ENCODE data around the gene PTX4.

The PTX4 gene, protein sequence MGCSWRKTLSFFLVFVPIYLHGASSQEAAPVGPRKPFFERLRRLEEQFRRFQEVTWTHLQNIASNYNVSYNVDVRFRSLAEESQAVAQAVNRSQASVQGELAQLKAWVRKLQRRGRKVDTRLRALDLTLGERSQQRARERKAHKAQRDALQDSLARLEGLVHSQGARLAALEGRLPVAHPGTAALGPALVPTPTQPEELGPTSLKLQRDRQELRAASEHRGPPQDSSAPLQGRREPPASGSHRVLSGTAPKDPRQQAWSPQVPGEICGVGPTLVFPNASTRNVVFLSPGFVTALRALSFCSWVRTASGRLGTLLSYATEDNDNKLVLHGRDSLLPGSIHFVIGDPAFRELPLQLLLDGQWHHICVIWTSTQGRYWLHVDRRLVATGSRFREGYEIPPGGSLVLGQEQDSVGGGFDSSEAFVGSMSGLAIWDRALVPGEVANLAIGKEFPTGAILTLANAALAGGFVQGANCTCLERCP

GRCh38 chr16:1488619-1489018 lies at the start of gene PTX4:
Gene PTX4, minus strand, starts transcription at chr16:1488944. Its CDS starts 35 bp downstream, at chr16:1488909.
- DNase-seq, result no peak

- no peak for DNase-seq
These were observed 49.1 kb upstream of the PTX4 start for GRCh38 chr16:1537763-1538289.

- no peak for DNase-seq
These were observed 48.4 kb upstream of the PTX4 start for GRCh38 chr16:1537138-1537577.

DNA sequence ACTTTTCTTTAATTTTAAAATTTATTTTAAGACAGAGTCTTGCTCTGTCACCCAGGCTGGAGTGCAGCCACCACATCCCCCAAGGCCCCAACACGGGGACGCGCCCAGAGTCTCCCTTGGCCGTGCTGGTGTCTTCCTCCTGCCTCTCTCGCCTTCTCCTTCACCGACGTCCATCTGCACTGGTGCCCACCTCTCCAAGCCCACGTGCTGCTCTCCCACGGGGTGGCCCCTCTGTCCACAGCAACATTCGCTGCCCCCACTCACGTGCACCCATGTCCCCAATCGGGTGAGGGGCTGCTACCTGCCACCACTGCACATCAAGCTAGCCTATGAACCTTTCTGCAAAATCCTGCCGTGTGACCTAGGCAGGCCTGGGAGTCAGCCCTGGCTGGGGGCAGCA lies 47.9 kb upstream of the PTX4 start:
- no peak for DNase-seq

DNA sequence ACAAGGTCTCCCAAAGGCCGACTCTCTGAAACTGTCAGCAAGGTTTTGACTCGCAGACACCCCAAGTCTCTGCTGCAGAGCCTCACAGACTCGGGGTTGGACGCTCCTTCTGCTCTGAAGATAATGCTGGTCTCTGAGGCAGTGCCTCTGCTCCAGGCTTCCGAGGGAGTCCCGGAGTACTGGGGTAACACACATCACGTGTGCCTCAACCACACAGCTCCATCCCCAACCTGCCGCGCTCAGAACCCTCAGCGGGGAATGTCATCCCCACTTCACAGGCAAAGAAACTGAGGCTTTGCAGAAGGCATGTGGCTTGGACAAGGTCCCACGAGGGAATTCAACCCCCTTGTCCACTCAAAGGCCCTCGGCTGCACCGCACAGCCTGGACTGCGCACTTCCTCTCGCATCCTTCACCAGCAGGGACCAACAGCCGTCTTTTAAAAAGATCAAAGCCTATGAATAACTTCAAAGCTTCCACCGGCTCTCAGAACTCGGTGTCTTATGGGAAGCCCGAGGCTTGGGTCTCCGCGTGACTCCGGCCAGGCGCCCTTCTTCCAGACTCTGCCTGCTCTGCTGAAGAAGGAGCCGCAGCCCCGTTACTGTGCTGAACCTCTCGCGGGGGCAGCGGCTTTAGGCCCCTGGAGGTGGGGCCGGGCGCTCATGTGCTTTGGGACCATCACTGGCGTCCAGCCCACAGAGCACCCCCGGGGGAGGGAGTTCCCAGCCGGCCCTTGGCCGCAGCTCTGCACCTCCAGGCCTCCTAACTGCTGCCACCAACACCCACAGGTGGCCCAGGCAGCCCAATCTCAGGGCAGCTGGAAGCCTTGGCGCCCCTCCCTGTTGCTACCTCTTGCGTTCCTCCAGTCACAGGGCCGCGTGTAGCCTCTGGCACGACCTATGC lies 46.9 kb upstream of the PTX4 start:
- no peak for DNase-seq

- no peak for DNase-seq
These were observed 45.6 kb upstream of the PTX4 start for GRCh38 chr16:1534021-1535020.

DNA sequence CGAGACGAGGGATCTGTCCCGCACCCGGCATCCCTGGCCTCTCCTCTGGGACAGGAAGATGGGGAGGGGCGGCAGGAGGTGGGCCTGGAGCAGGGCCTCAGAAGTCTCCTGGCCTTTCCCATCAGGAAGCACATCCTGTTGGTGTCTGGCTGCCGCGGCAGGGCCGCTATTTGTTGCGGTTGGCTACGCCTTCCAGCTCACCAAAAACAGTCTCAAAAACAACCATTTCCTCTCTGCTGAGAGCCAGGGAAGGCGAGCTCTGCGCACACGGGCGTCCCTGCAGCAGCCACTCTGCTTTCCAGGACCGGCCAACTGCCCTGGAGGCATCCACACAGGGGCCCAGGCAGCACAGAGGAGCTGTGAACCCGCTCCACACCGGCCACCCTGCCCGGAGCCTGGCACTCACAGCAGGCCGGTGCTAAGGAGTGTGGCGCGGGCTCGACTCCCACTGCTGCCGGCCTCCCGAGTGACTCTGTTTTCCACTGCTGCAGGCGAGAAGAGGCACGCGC lies 44.8 kb upstream of the PTX4 start, which contains the start of gene TMEM204:
Gene TMEM204 (plus strand): TSS at position 224 of the 509 bp plus-strand sequence. CDS start 610 bp downstream, outside the sequence.
- no peak for DNase-seq

DNA sequence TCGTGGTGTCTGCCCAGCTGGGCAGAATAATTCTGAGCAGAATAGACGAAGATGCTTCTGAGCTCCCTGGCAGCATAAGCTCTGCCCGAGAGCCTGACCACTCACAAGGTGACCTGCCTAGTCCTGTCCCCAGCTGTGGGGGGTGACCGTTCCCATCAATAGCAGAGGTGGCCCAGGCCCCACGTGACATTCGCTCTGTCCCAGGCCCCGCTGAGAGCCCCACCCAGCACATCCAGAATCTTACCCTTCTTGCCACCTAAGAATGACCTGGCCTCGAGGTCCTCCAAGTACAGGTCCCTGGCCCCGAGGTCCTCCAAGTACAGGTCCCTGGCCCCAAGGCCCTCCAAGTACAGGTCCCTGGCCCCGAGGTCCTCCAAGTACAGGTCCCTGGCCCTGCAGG lies 44.0 kb upstream of the PTX4 start:
- no peak for DNase-seq

- DNase-seq, result no peak
These were observed 43.5 kb upstream of the PTX4 start for GRCh38 chr16:1532081-1532760.

DNA sequence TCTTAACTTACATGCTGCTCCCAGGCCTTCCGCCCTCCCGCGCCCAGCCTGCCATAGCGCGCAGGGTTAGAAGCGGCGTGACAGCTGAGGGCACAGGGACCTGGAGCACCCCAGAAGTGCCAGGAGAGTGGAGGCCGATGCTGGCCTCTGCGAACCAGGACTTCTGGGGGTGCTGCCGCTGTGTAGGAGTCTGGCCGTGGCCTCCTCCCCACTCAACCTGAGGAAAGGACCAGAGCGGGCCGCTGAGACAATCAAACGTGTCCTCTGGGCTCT lies 42.8 kb upstream of the PTX4 start:
- DNase-seq, result no peak

DNA sequence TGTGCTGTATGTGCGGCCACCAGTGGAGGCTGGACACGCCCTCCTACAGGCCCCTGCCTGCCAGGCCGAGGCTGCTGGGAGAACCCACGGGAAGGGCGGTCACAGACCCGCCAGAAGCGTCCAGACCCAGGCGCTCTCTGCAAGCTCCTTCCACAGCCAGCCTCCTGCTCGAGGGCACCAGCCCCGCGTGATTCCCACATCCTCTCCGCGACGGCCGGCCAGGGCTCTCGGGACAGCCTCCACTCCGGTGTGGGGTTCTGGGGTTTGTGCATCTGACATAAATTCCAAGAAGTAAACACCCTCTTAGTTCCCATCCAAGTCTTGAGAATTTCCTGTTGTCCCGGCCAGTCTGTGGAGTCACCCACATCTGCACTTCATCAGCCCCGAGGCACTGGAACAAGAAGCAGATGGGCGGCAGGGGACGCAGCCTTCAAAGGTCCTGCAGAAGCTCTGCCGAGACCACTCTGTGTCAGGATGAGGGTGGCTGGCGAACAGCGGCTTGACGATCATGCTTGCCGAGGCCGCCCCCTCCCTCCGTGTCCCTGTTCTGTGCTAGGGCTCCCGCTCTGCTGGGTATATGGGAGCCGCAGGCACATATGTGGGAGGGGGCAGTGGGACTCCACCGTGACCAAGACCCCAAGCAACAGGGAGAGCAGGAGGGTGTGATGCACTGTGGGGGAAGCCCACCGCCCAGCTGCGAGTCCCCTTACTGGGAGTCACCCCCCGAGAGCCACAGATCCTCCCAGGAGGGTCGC lies 42.3 kb upstream of the PTX4 start:
- DNase-seq, result no peak

- DNase-seq, result no peak
These were observed 41.7 kb upstream of the PTX4 start for GRCh38 chr16:1530349-1530882.

DNA sequence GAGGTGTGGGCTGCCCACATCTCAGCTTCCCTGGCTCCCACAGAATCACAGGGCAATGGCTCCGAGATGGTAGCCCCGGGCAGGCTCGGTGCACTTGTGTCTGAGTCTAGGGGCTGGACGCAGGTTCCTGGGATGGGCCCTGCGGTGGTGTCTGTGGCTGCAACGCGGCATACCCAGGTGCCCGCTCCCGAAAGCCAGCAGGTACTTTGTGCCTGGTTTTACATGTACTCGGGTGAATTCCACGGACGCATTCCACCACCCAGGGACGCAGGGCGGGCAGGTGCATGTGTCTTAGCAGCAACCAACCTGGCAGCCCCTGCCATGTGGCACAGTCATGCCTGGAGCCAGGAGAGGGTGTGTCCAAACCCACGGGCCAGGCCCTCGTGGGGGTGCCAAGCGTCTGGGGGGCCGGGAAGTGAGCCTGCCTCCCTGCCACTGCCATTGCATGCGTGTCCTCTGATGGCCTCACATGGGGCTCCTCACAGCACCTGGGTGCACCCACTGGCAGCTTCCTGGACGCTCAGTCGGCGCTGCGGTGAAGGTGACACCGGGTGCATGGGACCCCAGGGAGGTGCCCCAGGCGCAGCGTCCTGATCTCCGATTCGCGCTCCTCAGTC lies 40.3 kb upstream of the PTX4 start:
- DNase-seq, result no peak

- no peak for DNase-seq
These were observed 39.4 kb upstream of the PTX4 start for GRCh38 chr16:1527836-1528811.

- no peak for DNase-seq
These were observed 38.1 kb upstream of the PTX4 start for GRCh38 chr16:1526608-1527555.

- DNase-seq, result no peak
These were observed 37.3 kb upstream of the PTX4 start for GRCh38 chr16:1525871-1526607.

- no peak for DNase-seq
These were observed 35.6 kb upstream of the PTX4 start for GRCh38 chr16:1524366-1524765.
